T-helper 2 cell treated with Interferon-gamma antibody and Interleukin-4, amounts not matched to agents 5 μg/mL and 100 μg/mL, for 36 hours (primary cell): ENCODE measurements around the gene NACC2.
A peak's percentile ranks its signal among the peaks of the same experiment; 100 is the strongest.
"Not testable (repeated sequence)": the region's sequence is repeated elsewhere in the genome, so short reads cannot be mapped to it uniquely, and the experiment has no call there.

ENCODE experiments used
- DNase-seq: peaks from one replicate; pipeline ENCODE4 v3.0.0; 2021; ENCODE audit warnings: low spot score
- H3K27ac Mint-ChIP-seq: one replicate; pipeline ENCODE4 v1.8.0; 2021; ENCODE audit warnings: mild to moderate bottlenecking, mixed read lengths
- H3K27me3 Mint-ChIP-seq: one replicate; pipeline ENCODE4 v1.8.0; 2021; ENCODE audit warnings: low read depth, mixed read lengths
- H3K36me3 Mint-ChIP-seq: one replicate; pipeline ENCODE4 v1.8.0; 2021; ENCODE audit warnings: low read depth, mixed read lengths
- H3K4me1 Mint-ChIP-seq: one replicate; pipeline ENCODE4 v1.8.0; 2021; ENCODE audit warnings: low read depth, mixed read lengths
- H3K4me3 Mint-ChIP-seq: one replicate; pipeline ENCODE4 v1.8.0; 2022; ENCODE audit warnings: mild to moderate bottlenecking, moderate library complexity, mixed read lengths
- H3K9me3 Mint-ChIP-seq: one replicate; pipeline ENCODE4 v1.8.0; 2021; ENCODE audit warnings: mixed read lengths

The NACC2 gene

GRCh38 chr9:136110082-136111061, 15.3 kb upstream of the NACC2 start:
- peak overlapping the region; percentile 88 for H3K27ac Mint-ChIP-seq
- peaks cover 17% of the 10 kb centered on the region for H3K36me3 Mint-ChIP-seq
- H3K9me3 Mint-ChIP-seq: no peaks in the 10 kb centered on the region
- no peaks in the 10 kb centered on the region for H3K27me3 Mint-ChIP-seq
- peak overlapping the region; percentile 88 for H3K4me3 Mint-ChIP-seq
- peaks cover 36% of the 10 kb centered on the region for H3K4me1 Mint-ChIP-seq
- DNase-seq: no peak

DNA sequence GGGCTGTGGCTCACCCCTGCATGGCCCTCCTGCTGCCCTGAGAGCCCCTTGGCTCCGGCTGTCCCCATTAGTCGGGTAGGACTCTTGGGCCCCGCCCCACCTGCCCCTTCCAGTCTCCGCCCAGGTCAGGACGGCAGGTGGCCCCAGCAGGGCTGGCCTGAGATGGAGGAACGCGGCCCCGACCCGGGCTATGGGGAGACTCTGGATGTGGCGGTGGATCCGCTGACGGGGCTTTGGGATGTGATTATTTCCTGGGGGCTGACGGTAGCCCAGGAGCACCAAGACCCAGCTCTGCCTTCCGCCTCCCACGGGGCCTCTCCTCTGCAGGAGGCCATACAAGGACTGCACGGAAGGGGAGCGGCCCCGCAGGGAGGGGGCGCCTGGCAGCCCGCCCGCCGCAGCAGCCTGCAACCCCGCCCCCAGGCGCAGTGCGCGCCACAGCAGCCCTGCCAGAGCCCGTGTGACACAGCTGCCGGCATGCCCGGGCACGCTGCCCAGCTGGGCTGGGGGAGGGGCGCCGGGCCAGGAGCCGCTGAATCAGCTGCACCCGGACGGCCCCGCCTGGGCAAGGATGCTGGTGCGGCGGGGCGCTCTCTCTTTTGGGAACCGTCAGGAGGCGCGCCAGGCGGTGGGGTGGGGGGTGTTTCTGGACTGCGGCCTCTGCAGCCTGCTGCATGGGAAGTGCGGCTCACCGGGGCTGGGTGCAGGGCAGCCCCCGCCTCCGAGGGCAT, 14.4 kb upstream of the NACC2 start:
- Mint-ChIP-seq H3K4me3 (peak overlapping the region; percentile 88), H3K4me1 (peaks cover 37% of the 10 kb centered on the region), H3K27me3 (no peaks in the 10 kb centered on the region), H3K9me3 (no peaks in the 10 kb centered on the region), H3K36me3 (peaks cover 10% of the 10 kb centered on the region), H3K27ac (peak overlapping the region; percentile 94)
- DNase-seq: peak; percentile 95

DNA sequence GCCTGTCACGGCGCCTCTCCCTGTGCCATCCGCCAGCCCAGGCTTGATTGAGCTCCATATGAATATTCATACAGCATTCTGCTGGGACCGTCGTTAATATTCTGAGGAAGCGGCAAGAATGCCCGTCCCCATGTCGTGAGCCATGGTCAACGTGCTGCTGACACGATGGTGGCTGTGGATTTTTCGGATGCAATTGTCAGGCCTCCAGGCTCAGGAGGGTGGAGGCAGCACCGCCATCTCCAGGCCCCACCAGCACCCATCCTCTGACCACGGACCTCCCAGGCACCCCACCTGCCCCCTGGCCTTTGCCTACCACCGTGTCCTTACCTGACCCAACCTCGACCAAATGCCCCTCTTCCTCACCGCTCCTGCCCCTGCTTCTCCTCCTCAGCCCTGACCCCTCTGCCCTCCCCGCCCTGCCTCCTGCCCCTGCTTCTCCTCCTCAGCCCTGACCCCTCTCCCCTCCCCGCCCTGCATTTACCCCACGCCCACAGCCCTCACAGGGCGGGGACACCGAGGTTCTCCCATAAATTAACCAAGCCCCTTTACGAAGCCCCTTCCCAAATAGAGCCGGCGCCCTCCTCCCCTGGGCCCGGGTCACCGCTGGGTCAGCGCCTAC, 13.7 kb upstream of the NACC2 start:
- H3K36me3 Mint-ChIP-seq: peaks cover 8% of the 10 kb centered on the region
- H3K27ac Mint-ChIP-seq: peak overlapping the region; percentile 78
- no peaks in the 10 kb centered on the region for H3K9me3 Mint-ChIP-seq

DNA sequence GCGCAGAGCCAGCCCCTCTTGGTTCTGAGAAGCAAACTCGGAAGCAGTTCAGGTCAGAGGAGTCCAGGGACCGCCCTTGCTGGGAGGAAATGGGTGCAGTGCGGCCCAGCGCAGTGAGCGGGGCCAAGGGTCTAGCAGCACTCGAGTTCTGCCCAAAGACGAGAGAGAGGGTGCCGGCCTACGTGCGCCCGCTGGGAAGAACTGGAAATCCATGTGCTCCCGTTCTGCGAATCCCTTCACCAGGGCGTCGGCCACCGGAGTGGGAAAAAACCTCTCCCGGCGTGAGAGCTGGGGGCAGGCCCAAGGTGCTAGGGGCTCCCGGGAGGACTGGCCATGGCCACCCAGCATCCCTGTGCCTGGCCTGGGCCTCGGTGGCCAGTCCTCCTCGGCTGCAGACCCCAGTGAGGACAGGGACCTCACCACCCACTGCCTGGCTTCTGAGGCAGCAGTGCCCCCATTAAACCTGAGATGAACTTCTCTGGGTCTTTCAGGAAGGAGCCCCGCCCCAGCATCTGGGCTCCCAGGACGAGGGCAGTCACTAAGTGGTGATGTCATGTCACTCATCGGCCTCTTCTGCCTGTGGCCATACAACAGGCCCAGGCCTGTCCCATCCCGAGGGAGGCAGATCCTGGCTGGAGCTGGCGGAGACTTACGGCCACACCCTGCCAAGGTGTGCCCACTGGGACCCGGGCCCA, 13.0 kb upstream of the NACC2 start:
- H3K4me3 Mint-ChIP-seq: peak overlapping the region; percentile 73
- H3K9me3 Mint-ChIP-seq: no peaks in the 10 kb centered on the region
- no peaks in the 10 kb centered on the region for H3K27me3 Mint-ChIP-seq
- H3K36me3 Mint-ChIP-seq: peaks cover 4% of the 10 kb centered on the region
- H3K27ac Mint-ChIP-seq: peak overlapping the region; percentile 84
- H3K4me1 Mint-ChIP-seq: peaks cover 30% of the 10 kb centered on the region
- no peak for DNase-seq

More for the DNA sequence above, 13.7 kb upstream of the NACC2 start:
- H3K27me3 Mint-ChIP-seq: no peaks in the 10 kb centered on the region
- H3K4me1 Mint-ChIP-seq: peaks cover 36% of the 10 kb centered on the region
- H3K4me3 Mint-ChIP-seq: peak overlapping the region; percentile 88
- DNase-seq: no peak

DNA sequence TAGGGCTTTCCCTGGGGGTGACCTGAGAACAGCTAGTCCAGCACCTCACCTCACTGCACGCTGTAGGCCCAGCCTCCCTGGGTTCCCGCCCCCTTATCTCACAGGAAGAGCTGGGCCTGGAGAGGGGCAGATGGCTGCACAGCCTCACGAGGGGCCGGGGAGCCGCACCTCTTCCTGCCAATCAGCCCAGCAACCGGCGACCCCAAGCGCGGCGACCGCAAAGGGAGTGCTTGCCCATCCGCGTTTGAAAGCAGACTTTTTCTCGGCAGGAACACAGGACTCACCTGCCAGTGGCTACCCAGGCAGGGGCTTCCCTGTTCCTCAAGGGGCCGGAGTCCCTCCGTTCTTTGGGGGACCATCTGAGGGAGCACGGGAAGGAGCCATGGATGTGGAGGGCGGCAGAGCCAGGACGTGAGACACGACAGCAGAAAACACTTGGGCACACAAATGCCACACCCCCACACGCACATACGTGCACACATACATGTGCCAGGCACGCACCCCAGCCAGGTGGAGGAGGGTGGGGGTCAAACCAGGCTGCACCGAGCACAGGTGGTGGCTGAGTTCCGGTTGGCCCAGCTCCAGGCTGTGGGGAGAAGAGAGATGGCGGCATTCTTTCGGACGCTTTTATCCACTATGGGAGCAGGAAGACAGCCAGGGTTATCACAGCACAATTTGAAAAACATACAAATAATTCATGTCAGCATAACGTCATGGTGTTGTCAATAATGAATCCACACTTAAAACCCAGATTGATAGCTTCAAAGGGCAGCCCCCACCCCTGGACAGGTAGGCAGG, 12.3 kb upstream of the NACC2 start:
- Mint-ChIP-seq H3K4me3 (peak overlapping the region; percentile 66), H3K27ac (peak overlapping the region; percentile 84), H3K9me3 (no peaks in the 10 kb centered on the region), H3K36me3 (peaks cover 3% of the 10 kb centered on the region), H3K27me3 (no peaks in the 10 kb centered on the region), H3K4me1 (peaks cover 29% of the 10 kb centered on the region)
- DNase-seq: no peak

DNA sequence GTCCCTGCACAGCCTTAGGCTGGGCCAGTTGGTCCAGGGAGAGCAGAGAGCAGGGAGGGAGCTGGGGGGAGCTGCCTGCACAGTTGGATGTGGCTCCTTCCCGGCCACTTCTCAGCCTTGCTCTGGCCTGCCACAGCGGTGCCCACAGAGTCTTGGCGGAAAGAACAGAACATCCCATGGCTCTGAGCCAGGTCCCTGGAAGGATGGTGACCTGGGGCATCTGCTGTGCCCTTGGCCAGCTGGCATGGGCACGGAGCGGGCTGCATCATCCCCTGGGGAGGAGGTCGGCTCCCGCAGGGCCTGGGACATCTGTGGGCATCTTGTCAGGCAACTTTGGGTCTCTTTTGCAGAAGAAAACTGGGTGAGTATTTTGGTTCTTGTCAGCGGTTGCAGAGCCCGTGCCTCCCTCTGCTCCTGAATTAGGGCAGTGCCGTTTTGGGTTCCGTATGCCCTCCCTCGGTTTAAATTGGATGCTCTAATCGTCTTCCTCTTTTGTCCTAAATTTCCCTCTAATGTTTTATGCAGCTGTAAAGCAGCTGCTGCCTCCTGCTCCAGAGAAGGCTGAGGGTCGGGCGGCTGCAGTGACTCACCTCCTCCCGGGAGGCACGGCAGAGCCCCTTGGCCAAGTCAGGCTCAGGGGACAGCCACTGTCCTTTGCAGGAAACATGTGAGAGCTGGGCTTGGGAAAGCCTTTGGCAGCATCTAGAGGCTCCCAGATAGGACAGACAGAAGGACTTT, 10.5 kb upstream of the NACC2 start:
- Mint-ChIP-seq H3K4me3 (no peak overlapping the region), H3K27ac (no peak overlapping the region), H3K36me3 (no peaks in the 10 kb centered on the region), H3K9me3 (no peaks in the 10 kb centered on the region), H3K27me3 (no peaks in the 10 kb centered on the region), H3K4me1 (peaks cover 20% of the 10 kb centered on the region)
- DNase-seq: no peak

GRCh38 chr9:136104916-136105315, 9.8 kb upstream of the NACC2 start:
- Mint-ChIP-seq H3K27ac (no peak overlapping the region), H3K27me3 (no peaks in the 10 kb centered on the region), H3K4me1 (peaks cover 18% of the 10 kb centered on the region), H3K36me3 (no peaks in the 10 kb centered on the region), H3K4me3 (no peak overlapping the region), H3K9me3 (no peaks in the 10 kb centered on the region)
- no peak for DNase-seq

DNA sequence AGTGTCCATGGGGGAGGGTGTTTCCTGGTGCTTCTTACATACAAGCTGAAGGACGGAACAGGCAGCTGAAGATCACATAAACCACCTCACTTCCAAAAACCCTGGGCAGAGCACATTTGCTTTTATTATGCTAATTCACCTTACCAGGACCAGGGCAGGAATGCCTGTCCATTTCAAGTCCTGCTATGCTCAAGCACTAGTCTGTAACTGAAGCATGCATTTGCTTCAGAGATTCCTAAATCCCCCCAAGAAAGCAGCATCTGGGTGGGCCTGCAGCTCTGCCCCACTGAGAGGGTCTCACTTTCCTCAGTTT, 9.4 kb upstream of the NACC2 start:
- H3K27ac Mint-ChIP-seq: no peak overlapping the region

GRCh38 chr9:136103651-136104487, 8.8 kb upstream of the NACC2 start:
- Mint-ChIP-seq H3K27me3 (no peaks in the 10 kb centered on the region), H3K9me3 (no peaks in the 10 kb centered on the region), H3K4me3 (no peak overlapping the region), H3K4me1 (peaks cover 20% of the 10 kb centered on the region), H3K27ac (no peak overlapping the region), H3K36me3 (no peaks in the 10 kb centered on the region)
- DNase-seq: no peak

More for the DNA sequence above, 9.4 kb upstream of the NACC2 start:
- H3K9me3 Mint-ChIP-seq: no peaks in the 10 kb centered on the region
- H3K4me1 Mint-ChIP-seq: peaks cover 17% of the 10 kb centered on the region
- no peak overlapping the region for H3K4me3 Mint-ChIP-seq
- DNase-seq: no peak
- H3K36me3 Mint-ChIP-seq: no peaks in the 10 kb centered on the region
- H3K27me3 Mint-ChIP-seq: no peaks in the 10 kb centered on the region

GRCh38 chr9:136101615-136102074, 6.6 kb upstream of the NACC2 start:
- H3K4me1 Mint-ChIP-seq, H3K27me3 Mint-ChIP-seq, DNase-seq, H3K4me3 Mint-ChIP-seq, H3K27ac Mint-ChIP-seq, H3K9me3 Mint-ChIP-seq, H3K36me3 Mint-ChIP-seq: not testable (repeated sequence)

- no peak for DNase-seq
- no peak overlapping the region for H3K4me3 Mint-ChIP-seq
- H3K36me3 Mint-ChIP-seq: no peaks in the 10 kb centered on the region
- no peaks in the 10 kb centered on the region for H3K9me3 Mint-ChIP-seq
- peaks cover 4% of the 10 kb centered on the region for H3K4me1 Mint-ChIP-seq
- H3K27ac Mint-ChIP-seq: no peak overlapping the region
- H3K27me3 Mint-ChIP-seq: peaks cover 11% of the 10 kb centered on the region
Measured at GRCh38 chr9:136100700-136101614, 5.9 kb upstream of the NACC2 start.
